ENCODE measurements around the gene HAPLN3.

DNA sequence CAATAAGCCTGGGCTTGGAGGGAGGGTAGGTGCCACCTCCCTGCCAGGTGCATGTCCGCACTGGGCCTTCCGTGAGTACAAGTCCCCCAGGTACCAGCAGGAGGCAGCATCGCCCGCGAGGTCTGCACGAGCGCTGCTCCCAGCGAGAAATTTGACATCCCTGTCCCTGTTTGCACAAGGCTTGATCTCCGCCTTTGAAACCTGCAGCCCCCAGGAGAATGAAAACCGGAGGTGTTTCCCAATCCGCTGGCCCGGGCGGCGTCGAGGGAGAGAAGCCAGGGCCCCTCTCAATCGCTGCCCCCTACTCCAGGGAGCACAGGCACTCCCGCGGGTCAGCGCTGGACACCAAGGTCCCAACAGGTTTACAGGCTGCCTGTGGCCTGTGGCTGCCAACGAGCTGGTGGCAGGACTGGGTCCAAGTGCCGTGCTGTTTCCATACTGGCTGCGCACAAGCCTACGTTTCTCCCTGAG, 961 bp downstream of the HAPLN3 start:
- TF ChIP-seq CTCF (IDR thresholded peaks at IDR 0.05) (peak in 3 of 4 experiments; percentile 52 to 76 (median 60)), EP300 (IDR thresholded peaks at IDR 0.05) (no peak)
